Measurements from ENCODE around the gene AQP1. TPM values are rescaled to one million over a fixed set of nuclear protein-coding genes. Genes with fewer than 3 reads are reported as not detected.

Gene AQP1
- polyA plus RNA-seq, 1 donor (not counting 4 experiments of a cell fraction or from before 2014, with no cell fraction given): 0.07 TPM

- Histone ChIP-seq H3K36me3 (ENCODE audit: control insufficient read depth in 2 of 2, extremely low read depth in 1 of 2, insufficient read depth in 2 of 2, low read length in 2 of 2) (no peaks in the 10 kb centered on the region), H3K9me1 (ENCODE audit: control insufficient read depth, extremely low read depth, insufficient read depth, low read length) (no peaks in the 10 kb centered on the region), H3K79me2 (ENCODE audit: control insufficient read depth, insufficient read depth, low read length) (no peaks in the 10 kb centered on the region), H3K27ac (ENCODE audit: control insufficient read depth, insufficient read depth, low read length) (no peak overlapping the region), H2AFZ (ENCODE audit: control insufficient read depth, low read length) (no peak overlapping the region), H3K4me3 (ENCODE audit: control insufficient read depth in 2 of 3, extremely low read depth in 1 of 3, insufficient read depth in 2 of 3, low read depth in 1 of 3, low read length in 3 of 3) (no peak overlapping the region), H3K4me2 (ENCODE audit: control insufficient read depth, extremely low read depth, insufficient read depth, low read depth, low read length) (no peak overlapping the region), H3K9ac (ENCODE audit: control insufficient read depth, extremely low read depth, insufficient read depth, low read length) (no peak overlapping the region), H3K4me1 (ENCODE audit: control insufficient read depth, extremely low read depth, insufficient read depth, low read length) (no peaks in the 10 kb centered on the region), H4K20me1 (ENCODE audit: control insufficient read depth, extremely low read depth, insufficient read depth, low read length) (no peaks in the 10 kb centered on the region), H3K9me3 (ENCODE audit: control insufficient read depth, low read depth, low read length) (no peaks in the 10 kb centered on the region), H3K27me3 (ENCODE audit: control insufficient read depth, extremely low read depth, insufficient read depth, low read length) (no peaks in the 10 kb centered on the region)
- dilution Hi-C loops (cut with MboI; ENCODE audit: extremely low pct_ligation_motif_present, low sequenced_read_pairs): no loop called here
- no peak for FAIRE-seq
- TF ChIP-seq CTCF (optimal IDR thresholded peaks at IDR 0.05 in 1 of 3, IDR thresholded peaks at IDR 0.05 in 1 of 3, conservative IDR thresholded peaks at IDR 0.05 in 1 of 3; ENCODE audit: extremely low read depth in 1 of 3, insufficient read depth in 2 of 3, low read length in 3 of 3) (no peak), EZH2 (IDR thresholded peaks at IDR 0.05; ENCODE audit: low read length) (no peak)
- no peak for DNase-seq (ENCODE audit: low read depth, low spot score)
These were observed 32.2 kb upstream of the AQP1 start for GRCh38 chr7:30879139-30880124.

GRCh38 chr7:30880125-30880720 lies 31.4 kb upstream of the AQP1 start:
- no peak for FAIRE-seq
- no peaks in the 10 kb centered on the region for H3K36me3 ChIP-seq (ENCODE audit: control insufficient read depth in 2 of 2, extremely low read depth in 1 of 2, insufficient read depth in 2 of 2, low read length in 2 of 2)
- no peaks in the 10 kb centered on the region for H3K4me1 ChIP-seq (ENCODE audit: control insufficient read depth, extremely low read depth, insufficient read depth, low read length)
- no peak for TF ChIP-seq CTCF (optimal IDR thresholded peaks at IDR 0.05 in 1 of 3, IDR thresholded peaks at IDR 0.05 in 1 of 3, conservative IDR thresholded peaks at IDR 0.05 in 1 of 3; ENCODE audit: extremely low read depth in 1 of 3, insufficient read depth in 2 of 3, low read length in 3 of 3)
- no peak for TF ChIP-seq EZH2 (IDR thresholded peaks at IDR 0.05; ENCODE audit: low read length)
- no peak overlapping the region for H3K9ac ChIP-seq (ENCODE audit: control insufficient read depth, extremely low read depth, insufficient read depth, low read length)
- no peak overlapping the region for H3K4me2 ChIP-seq (ENCODE audit: control insufficient read depth, extremely low read depth, insufficient read depth, low read depth, low read length)
- H4K20me1 ChIP-seq (ENCODE audit: control insufficient read depth, extremely low read depth, insufficient read depth, low read length): no peaks in the 10 kb centered on the region
- no peak overlapping the region for H3K4me3 ChIP-seq (ENCODE audit: control insufficient read depth in 2 of 3, extremely low read depth in 1 of 3, insufficient read depth in 2 of 3, low read depth in 1 of 3, low read length in 3 of 3)
- H3K27me3 ChIP-seq (ENCODE audit: control insufficient read depth, extremely low read depth, insufficient read depth, low read length): no peaks in the 10 kb centered on the region
- no peak for DNase-seq (ENCODE audit: low read depth, low spot score)
- no peak overlapping the region for H2AFZ ChIP-seq (ENCODE audit: control insufficient read depth, low read length)
- H3K9me3 ChIP-seq (ENCODE audit: control insufficient read depth, low read depth, low read length): no peaks in the 10 kb centered on the region
- H3K27ac ChIP-seq (ENCODE audit: control insufficient read depth, insufficient read depth, low read length): no peak overlapping the region
- no peaks in the 10 kb centered on the region for H3K79me2 ChIP-seq (ENCODE audit: control insufficient read depth, insufficient read depth, low read length)
- dilution Hi-C loops (cut with MboI; ENCODE audit: extremely low pct_ligation_motif_present, low sequenced_read_pairs): no loop called here
- H3K9me1 ChIP-seq (ENCODE audit: control insufficient read depth, extremely low read depth, insufficient read depth, low read length): no peaks in the 10 kb centered on the region
